Neutrophil (primary cell): ENCODE results near the gene TRPM2.

Experiments used
- H3K27ac ChIP-seq: fragments of 200-600 bp; sonication (generic); 2 replicates; pipeline ENCODE4 v1.5.1; 2016; ENCODE audit warnings: mild to moderate bottlenecking, moderate library complexity
- H3K27me3 ChIP-seq: fragments of 200-600 bp; sonication (generic); 2 replicates; pipeline ENCODE4 v1.6.0; 2016; ENCODE audit warnings: mild to moderate bottlenecking
- H3K36me3 ChIP-seq: fragments of 200-600 bp; sonication (generic); 2 replicates; pipeline ENCODE4 v1.5.1; 2017
- H3K4me1 ChIP-seq, 2 experiments: fragments of 200-600 bp in 1 of 2; sonication (generic) in 1 of 2; 1 replicate in 1 of 2; 2 replicates in 1 of 2; pipeline versions ENCODE4 v1.5.1 to v1.6.1; 2013 to 2016; ENCODE audit warnings: low read depth in 1 of 2, low read length in 1 of 2, mild to moderate bottlenecking in 1 of 2, moderate library complexity in 1 of 2; ENCODE audit not compliant: control insufficient read depth in 1 of 2, insufficient read depth in 1 of 2
- H3K4me3 ChIP-seq, 2 experiments: fragments of 200-600 bp in 1 of 2; sonication (generic) in 1 of 2; 1 replicate in 1 of 2; 2 replicates in 1 of 2; pipeline ENCODE4 v1.5.1; 2013 to 2016; ENCODE audit warnings: low read depth in 1 of 2, low read length in 1 of 2, mild to moderate bottlenecking in 1 of 2, moderate library complexity in 1 of 2
- H3K9me3 ChIP-seq: fragments of 200-600 bp; sonication (generic); 2 replicates; pipeline ENCODE4 v1.5.1; 2016
- CTCF ChIP-seq: fragments of 200-600 bp; sonication (generic); IDR thresholded peaks from 2 replicates; pipeline ENCODE4 v1.5.1; 2016; ENCODE audit warnings: antibody characterized with exemption

TRPM2 gene

GRCh38 chr21:44375281-44375651 is 21.8 kb downstream of the TRPM2 start:
- H3K9me3 ChIP-seq, result no peaks in the 10 kb centered on the region
- peaks cover 45% of the 10 kb centered on the region for H3K36me3 ChIP-seq
- H3K4me1 ChIP-seq, result peaks cover 46 to 54% of the 10 kb centered on the region in 2 experiments
- TF ChIP-seq CTCF, result peak; percentile 20
- peak overlapping the region; percentile 94 for H3K27ac ChIP-seq
- peak overlapping the region; percentile 55 to 60 for H3K4me3 ChIP-seq
- no peaks in the 10 kb centered on the region for H3K27me3 ChIP-seq

GRCh38 chr21:44375761-44376241 is 22.4 kb downstream of the TRPM2 start:
- Histone ChIP-seq H3K9me3 (no peaks in the 10 kb centered on the region), H3K27ac (peak overlapping the region; percentile 94), H3K36me3 (peaks cover 46% of the 10 kb centered on the region), H3K4me3 (peak overlapping the region; percentile 55 to 60), H3K4me1 (peaks cover 46 to 51% of the 10 kb centered on the region in 2 experiments), H3K27me3 (no peaks in the 10 kb centered on the region)
- TF ChIP-seq CTCF, result no peak

- no peak for TF ChIP-seq CTCF
- Histone ChIP-seq H3K9me3 (no peaks in the 10 kb centered on the region), H3K4me1 (peaks cover 46 to 51% of the 10 kb centered on the region in 2 experiments), H3K27ac (peak overlapping the region; percentile 94), H3K36me3 (peaks cover 48% of the 10 kb centered on the region), H3K4me3 (no peak overlapping the region), H3K27me3 (no peaks in the 10 kb centered on the region)
Measured at GRCh38 chr21:44376606-44377005, 23.2 kb downstream of the TRPM2 start.

- Histone ChIP-seq H3K4me1 (peaks cover 46 to 50% of the 10 kb centered on the region in 2 experiments), H3K27me3 (no peaks in the 10 kb centered on the region), H3K27ac (peak overlapping the region; percentile 94), H3K36me3 (peaks cover 49% of the 10 kb centered on the region), H3K4me3 (no peak overlapping the region), H3K9me3 (no peaks in the 10 kb centered on the region)
- TF ChIP-seq CTCF, result peak; percentile 11
Measured at GRCh38 chr21:44377201-44377921, 23.9 kb downstream of the TRPM2 start.

GRCh38 chr21:44377922-44378645 is 24.7 kb downstream of the TRPM2 start:
- Histone ChIP-seq H3K27ac (no peak overlapping the region), H3K36me3 (peaks cover 57% of the 10 kb centered on the region), H3K4me1 (peaks cover 41 to 46% of the 10 kb centered on the region in 2 experiments), H3K9me3 (no peaks in the 10 kb centered on the region), H3K27me3 (no peaks in the 10 kb centered on the region), H3K4me3 (no peak overlapping the region)
- no peak for TF ChIP-seq CTCF
